Measurements from ENCODE around the gene KIF23. TPM values are rescaled to one million over a fixed set of nuclear protein-coding genes. Genes with fewer than 3 reads are reported as not detected.

KIF23 gene
- total RNA-seq, 5 donors from 2014 or later (not counting 1 experiment from before 2014, with no cell fraction given): 0.36 to 2.2 (median 0.76) TPM

DNA sequence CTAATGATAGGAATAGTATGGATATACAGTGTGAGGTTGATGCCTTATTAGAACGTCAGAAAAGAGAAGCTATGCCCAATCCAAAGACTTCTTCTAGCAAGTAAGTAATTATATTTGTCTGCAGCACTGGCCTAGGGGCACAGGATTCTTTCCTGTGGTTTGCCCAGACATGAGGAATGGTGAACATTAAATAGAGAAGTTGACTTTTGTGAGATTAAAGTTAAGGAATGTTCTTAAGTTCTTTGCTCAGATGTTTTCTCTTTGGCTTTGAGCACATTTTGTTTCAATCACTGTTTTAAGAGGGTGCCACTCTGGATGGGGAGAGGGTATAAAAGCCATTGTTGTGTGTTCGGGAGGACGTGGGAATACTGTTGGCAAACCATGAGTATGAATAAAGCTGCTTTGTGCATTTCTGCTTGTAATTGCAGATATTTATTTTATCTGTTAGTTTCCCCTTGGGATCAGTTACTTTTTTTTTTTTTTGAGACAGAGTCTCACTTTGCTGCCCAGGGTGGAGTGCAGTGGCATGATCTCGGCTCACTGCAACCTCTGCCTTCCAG is 8.3 kb downstream of the KIF23 start:
- Mint-ChIP-seq H3K9me3 (no peaks in the 10 kb centered on the region), H3K36me3 (no peaks in the 10 kb centered on the region), H3K4me1 (peaks cover 0 to 7% (median 0%) of the 10 kb centered on the region in 3 donors), H3K4me3 (no peak overlapping the region), H3K27ac (no peak overlapping the region), H3K27me3 (peaks cover 3 to 6% of the 10 kb centered on the region in 2 donors)
- Histone ChIP-seq H3K27ac (ENCODE audit: low read length) (no peak overlapping the region), H3K4me3 (ENCODE audit: control insufficient read depth in 1 of 2, extremely low read depth in 1 of 2, low read length in 1 of 2) (no peak overlapping the region), H3K36me3 (ENCODE audit: control insufficient read depth in 2 of 2, extremely low read depth in 1 of 2, insufficient read depth in 1 of 2, low read length in 1 of 2) (no peaks in the 10 kb centered on the region), H3K4me1 (ENCODE audit: control insufficient read depth in 1 of 2, extremely low read depth in 1 of 2, insufficient read depth in 2 of 2, low read length in 2 of 2) (no peaks in the 10 kb centered on the region), H3K27me3 (replicated peaks in 1 of 2; ENCODE audit: control insufficient read depth in 2 of 2, extremely low read depth in 1 of 2, insufficient read depth in 2 of 2, low read length in 1 of 2) (no peaks in the 10 kb centered on the region), H3K9me3 (no peaks in the 10 kb centered on the region)
- ATAC-seq (replicated peaks in 1 of 4) (no peak), DNase-seq (no peak)
- ChIA-PET CTCF (interaction anchor here in 1 of 2 donors (0.7 kb wide), 1 partner anchor 946 kb away, joined by 5 read pairs; no protein-coding TSS in a partner anchor), POLR2A (interaction anchor here in 1 of 2 donors (0.7 kb wide), 1 partner anchor 89 kb away, joined by 3 read pairs; no protein-coding TSS in a partner anchor)
- WGBS (ENCODE audit: insufficient coverage): no CpG with 5 or more reads among the region's 4 CpGs

DNA sequence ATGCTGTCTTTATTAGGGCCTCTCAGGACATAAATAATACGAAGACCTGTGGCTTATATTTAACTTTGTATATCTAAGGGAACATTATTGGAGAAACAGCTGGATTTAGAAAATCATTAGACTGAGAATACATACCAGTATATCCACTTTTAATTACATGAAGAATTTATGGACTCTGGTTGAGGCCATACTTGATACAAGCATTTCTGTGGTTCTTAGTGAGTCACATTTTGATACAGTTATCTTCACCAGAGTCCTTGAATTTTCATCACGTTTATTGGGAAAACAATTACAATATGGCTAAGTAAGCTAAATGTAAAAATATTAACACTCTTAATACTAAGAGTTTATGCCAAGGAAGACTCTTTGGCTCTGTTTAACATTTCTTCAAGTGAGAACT is 9.9 kb downstream of the KIF23 start:
- no peak overlapping the region for H3K4me3 Mint-ChIP-seq
- no peaks in the 10 kb centered on the region for H3K36me3 ChIP-seq (ENCODE audit: control insufficient read depth in 2 of 2, extremely low read depth in 1 of 2, insufficient read depth in 1 of 2, low read length in 1 of 2)
- POLR2A ChIA-PET: no interaction called here

DNA sequence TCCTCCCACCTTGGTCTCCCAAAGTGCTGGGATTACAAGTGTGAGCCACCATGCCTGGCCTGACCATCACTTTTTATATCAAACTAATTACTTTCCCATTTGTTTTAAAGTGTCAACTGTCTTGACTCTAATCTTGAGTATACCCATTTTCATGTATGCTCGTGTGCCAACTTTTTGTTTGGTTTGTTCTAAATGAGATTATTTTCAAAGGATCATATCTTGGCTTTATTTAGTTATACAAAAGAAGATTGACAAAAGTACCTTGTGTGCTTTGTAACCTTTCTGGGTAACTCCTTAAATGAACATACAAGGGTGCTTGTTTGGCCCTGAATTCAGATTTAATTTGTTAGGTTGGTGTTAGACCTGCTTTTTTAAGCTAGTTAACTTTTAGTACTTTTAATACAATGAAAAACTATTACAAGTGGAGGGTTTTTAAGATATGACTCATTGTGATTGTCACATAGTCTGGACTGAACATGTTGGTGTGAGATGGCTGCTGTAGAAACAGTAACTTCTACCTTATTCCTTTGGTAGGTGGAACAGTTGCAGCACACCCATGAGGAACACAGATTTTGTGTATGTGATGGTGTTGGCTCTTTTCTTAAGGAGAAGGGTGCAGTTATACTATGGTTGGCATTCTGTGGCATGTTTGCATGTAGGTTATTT is 10.7 kb downstream of the KIF23 start:
- no CpG with 5 or more reads among the region's 1 CpG for WGBS (ENCODE audit: insufficient coverage)
- no peaks in the 10 kb centered on the region for H3K9me3 Mint-ChIP-seq
- H3K4me1 Mint-ChIP-seq: no peaks in the 10 kb centered on the region
- Histone ChIP-seq H3K4me1 (ENCODE audit: control insufficient read depth in 1 of 2, extremely low read depth in 1 of 2, insufficient read depth in 2 of 2, low read length in 2 of 2) (no peaks in the 10 kb centered on the region), H3K27me3 (replicated peaks in 1 of 2; ENCODE audit: control insufficient read depth in 2 of 2, extremely low read depth in 1 of 2, insufficient read depth in 2 of 2, low read length in 1 of 2) (no peaks in the 10 kb centered on the region), H3K9me3 (no peaks in the 10 kb centered on the region), H3K36me3 (ENCODE audit: control insufficient read depth in 2 of 2, extremely low read depth in 1 of 2, insufficient read depth in 1 of 2, low read length in 1 of 2) (no peaks in the 10 kb centered on the region), H3K27ac (ENCODE audit: low read length) (no peak overlapping the region), H3K4me3 (ENCODE audit: control insufficient read depth in 1 of 2, extremely low read depth in 1 of 2, low read length in 1 of 2) (no peak overlapping the region)
- no peak overlapping the region for H3K4me3 Mint-ChIP-seq
- no peak for ATAC-seq (replicated peaks in 1 of 4)
- H3K36me3 Mint-ChIP-seq: no peaks in the 10 kb centered on the region
- ChIA-PET POLR2A (interaction anchor here in 1 of 2 donors (1.2 kb wide), 1 partner anchor 14 kb away, joined by 9 read pairs; no protein-coding TSS in a partner anchor), CTCF (interaction anchor here in 1 of 2 donors (0.6 kb wide), 1 partner anchor 619 kb away, joined by 3 read pairs; no protein-coding TSS in a partner anchor)
- DNase-seq: no peak
- H3K27me3 Mint-ChIP-seq: no peaks in the 10 kb centered on the region
- H3K27ac Mint-ChIP-seq: no peak overlapping the region

More for the DNA sequence above, 9.9 kb downstream of the KIF23 start:
- H3K27me3 ChIP-seq (replicated peaks in 1 of 2; ENCODE audit: control insufficient read depth in 2 of 2, extremely low read depth in 1 of 2, insufficient read depth in 2 of 2, low read length in 1 of 2): no peaks in the 10 kb centered on the region
- no peak for ATAC-seq (replicated peaks in 1 of 4)
- no peak overlapping the region for H3K27ac ChIP-seq (ENCODE audit: low read length)
- Mint-ChIP-seq H3K9me3 (no peaks in the 10 kb centered on the region), H3K4me1 (no peaks in the 10 kb centered on the region), H3K27me3 (no peaks in the 10 kb centered on the region), H3K27ac (no peak overlapping the region), H3K36me3 (no peaks in the 10 kb centered on the region)
- WGBS (ENCODE audit: insufficient coverage): no CpG with 5 or more reads among the region's 2 CpGs
- CTCF ChIA-PET: no interaction called here
- no peaks in the 10 kb centered on the region for H3K9me3 ChIP-seq
- DNase-seq: no peak
- no peaks in the 10 kb centered on the region for H3K4me1 ChIP-seq (ENCODE audit: control insufficient read depth in 1 of 2, extremely low read depth in 1 of 2, insufficient read depth in 2 of 2, low read length in 2 of 2)
- H3K4me3 ChIP-seq (ENCODE audit: control insufficient read depth in 1 of 2, extremely low read depth in 1 of 2, low read length in 1 of 2): no peak overlapping the region

GRCh38 chr15:69433831-69434230 is 19.7 kb downstream of the KIF23 start:
- Mint-ChIP-seq H3K9me3 (no peaks in the 10 kb centered on the region), H3K36me3 (no peaks in the 10 kb centered on the region), H3K27ac (no peak overlapping the region), H3K4me1 (no peaks in the 10 kb centered on the region), H3K27me3 (no peaks in the 10 kb centered on the region), H3K4me3 (no peak overlapping the region)
- WGBS (ENCODE audit: insufficient coverage): no CpG with 5 or more reads among the region's 1 CpG
- Histone ChIP-seq H3K9me3 (no peaks in the 10 kb centered on the region), H3K27me3 (replicated peaks in 1 of 2; ENCODE audit: control insufficient read depth in 2 of 2, extremely low read depth in 1 of 2, insufficient read depth in 2 of 2, low read length in 1 of 2) (no peaks in the 10 kb centered on the region), H3K4me1 (ENCODE audit: control insufficient read depth in 1 of 2, extremely low read depth in 1 of 2, insufficient read depth in 2 of 2, low read length in 2 of 2) (no peaks in the 10 kb centered on the region), H3K4me3 (ENCODE audit: control insufficient read depth in 1 of 2, extremely low read depth in 1 of 2, low read length in 1 of 2) (no peak overlapping the region), H3K27ac (ENCODE audit: low read length) (no peak overlapping the region), H3K36me3 (ENCODE audit: control insufficient read depth in 2 of 2, extremely low read depth in 1 of 2, insufficient read depth in 1 of 2, low read length in 1 of 2) (no peaks in the 10 kb centered on the region)
- no peak for DNase-seq
- POLR2A ChIA-PET: no interaction called here
- ATAC-seq (replicated peaks in 1 of 4): no peak
- CTCF ChIA-PET: no interaction called here

GRCh38 chr15:69434238-69434637 is 20.1 kb downstream of the KIF23 start:
- DNase-seq: no peak
- ChIA-PET CTCF (no interaction called here), POLR2A (no interaction called here)
- no peak for ATAC-seq (replicated peaks in 1 of 4)
- H3K27me3 Mint-ChIP-seq: no peaks in the 10 kb centered on the region
- H3K4me3 ChIP-seq (ENCODE audit: control insufficient read depth in 1 of 2, extremely low read depth in 1 of 2, low read length in 1 of 2): no peak overlapping the region
- H3K27ac Mint-ChIP-seq: no peak overlapping the region
- no CpG with 5 or more reads among the region's 5 CpGs for WGBS (ENCODE audit: insufficient coverage)
- H3K4me1 Mint-ChIP-seq: no peaks in the 10 kb centered on the region
- no peaks in the 10 kb centered on the region for H3K27me3 ChIP-seq (replicated peaks in 1 of 2; ENCODE audit: control insufficient read depth in 2 of 2, extremely low read depth in 1 of 2, insufficient read depth in 2 of 2, low read length in 1 of 2)
- no peaks in the 10 kb centered on the region for H3K36me3 ChIP-seq (ENCODE audit: control insufficient read depth in 2 of 2, extremely low read depth in 1 of 2, insufficient read depth in 1 of 2, low read length in 1 of 2)
- no peaks in the 10 kb centered on the region for H3K36me3 Mint-ChIP-seq
- no peak overlapping the region for H3K4me3 Mint-ChIP-seq
- no peaks in the 10 kb centered on the region for H3K9me3 Mint-ChIP-seq
- H3K4me1 ChIP-seq (ENCODE audit: control insufficient read depth in 1 of 2, extremely low read depth in 1 of 2, insufficient read depth in 2 of 2, low read length in 2 of 2): no peaks in the 10 kb centered on the region
- no peak overlapping the region for H3K27ac ChIP-seq (ENCODE audit: low read length)
- no peaks in the 10 kb centered on the region for H3K9me3 ChIP-seq

DNA sequence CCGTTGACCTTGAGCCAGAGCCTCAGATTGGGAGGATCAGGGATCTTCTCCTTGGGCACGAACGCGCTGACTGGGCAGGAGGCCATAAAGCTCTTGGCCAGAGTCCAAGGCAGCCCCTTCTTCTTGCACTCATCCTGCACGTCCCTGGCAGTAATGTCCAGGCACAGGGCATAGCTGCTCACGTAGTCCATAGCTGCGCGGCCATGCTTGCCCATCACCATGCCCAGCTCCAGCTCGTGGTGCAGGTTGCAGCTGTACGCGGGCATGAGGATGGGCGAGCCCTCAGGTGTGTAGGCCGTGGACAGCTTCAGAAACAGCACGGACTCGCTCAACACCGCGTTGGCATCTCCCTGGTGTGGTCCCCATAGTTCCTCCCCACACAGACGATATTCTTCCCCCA is 20.5 kb downstream of the KIF23 start:
- POLR2A ChIA-PET: no interaction called here
- H3K9me3 ChIP-seq: no peaks in the 10 kb centered on the region
- Mint-ChIP-seq H3K4me1 (no peaks in the 10 kb centered on the region), H3K36me3 (no peaks in the 10 kb centered on the region), H3K27ac (no peak overlapping the region), H3K9me3 (no peaks in the 10 kb centered on the region), H3K27me3 (no peaks in the 10 kb centered on the region), H3K4me3 (no peak overlapping the region)
- H3K4me1 ChIP-seq (ENCODE audit: control insufficient read depth in 1 of 2, extremely low read depth in 1 of 2, insufficient read depth in 2 of 2, low read length in 2 of 2): no peaks in the 10 kb centered on the region
- CTCF ChIA-PET: no interaction called here
- no peak for DNase-seq
- H3K27ac ChIP-seq (ENCODE audit: low read length): no peak overlapping the region
- H3K4me3 ChIP-seq (ENCODE audit: control insufficient read depth in 1 of 2, extremely low read depth in 1 of 2, low read length in 1 of 2): no peak overlapping the region
- 98% methylated on average over 12 of the region's 18 CpGs for WGBS (ENCODE audit: insufficient coverage)
- no peaks in the 10 kb centered on the region for H3K36me3 ChIP-seq (ENCODE audit: control insufficient read depth in 2 of 2, extremely low read depth in 1 of 2, insufficient read depth in 1 of 2, low read length in 1 of 2)
- no peak for ATAC-seq (replicated peaks in 1 of 4)
- no peaks in the 10 kb centered on the region for H3K27me3 ChIP-seq (replicated peaks in 1 of 2; ENCODE audit: control insufficient read depth in 2 of 2, extremely low read depth in 1 of 2, insufficient read depth in 2 of 2, low read length in 1 of 2)
